GM23248 (cell line): ENCODE data around the gene KDM6B.

ENCODE experiments used
- EZH2 ChIP-seq: fragments of 200-600 bp; sonication (generic); IDR thresholded peaks from 2 replicates; pipeline ENCODE4 v1.6.1; 2018; ENCODE audit warnings: antibody characterized with exemption, mild to moderate bottlenecking; ENCODE audit not compliant: insufficient read depth, poor library complexity, severe bottlenecking
- EZH2phosphoT487 ChIP-seq: fragments of 200-600 bp; sonication (generic); IDR thresholded peaks from 2 replicates; pipeline ENCODE4 v1.6.1; 2018; ENCODE audit warnings: antibody characterized with exemption, moderate library complexity, mild to moderate bottlenecking, low read depth; ENCODE audit not compliant: insufficient read depth

DNA sequence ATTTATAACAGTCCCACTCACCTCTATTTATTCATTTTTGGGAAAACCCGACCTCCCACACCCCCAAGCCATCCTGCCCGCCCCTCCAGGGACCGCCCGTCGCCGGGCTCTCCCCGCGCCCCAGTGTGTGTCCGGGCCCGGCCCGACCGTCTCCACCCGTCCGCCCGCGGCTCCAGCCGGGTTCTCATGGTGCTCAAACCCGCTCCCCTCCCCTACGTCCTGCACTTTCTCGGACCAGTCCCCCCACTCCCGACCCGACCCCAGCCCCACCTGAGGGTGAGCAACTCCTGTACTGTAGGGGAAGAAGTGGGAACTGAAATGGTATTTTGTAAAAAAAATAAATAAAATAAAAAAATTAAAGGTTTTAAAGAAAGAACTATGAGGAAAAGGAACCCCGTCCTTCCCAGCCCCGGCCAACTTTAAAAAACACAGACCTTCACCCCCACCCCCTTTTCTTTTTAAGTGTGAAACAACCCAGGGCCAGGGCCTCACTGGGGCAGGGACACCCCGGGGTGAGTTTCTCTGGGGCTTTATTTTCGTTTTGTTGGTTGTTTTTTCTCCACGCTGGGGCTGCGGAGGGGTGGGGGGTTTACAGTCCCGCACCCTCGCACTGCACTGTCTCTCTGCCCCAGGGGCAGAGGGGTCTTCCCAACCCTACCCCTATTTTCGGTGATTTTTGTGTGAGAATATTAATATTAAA is 20.2 kb downstream of the KDM6B start:
- no peak for TF ChIP-seq EZH2
- TF ChIP-seq EZH2phosphoT487 = no peak
